Fibroblast of the conjunctiva (primary cell): Measurements from ENCODE around the gene WNK3.

ENCODE experiments used
- DNase-seq: peaks from one replicate; pipeline ENCODE4 v3.0.0-alpha.2; 2010; ENCODE audit warnings: low read depth

Gene WNK3

DNA sequence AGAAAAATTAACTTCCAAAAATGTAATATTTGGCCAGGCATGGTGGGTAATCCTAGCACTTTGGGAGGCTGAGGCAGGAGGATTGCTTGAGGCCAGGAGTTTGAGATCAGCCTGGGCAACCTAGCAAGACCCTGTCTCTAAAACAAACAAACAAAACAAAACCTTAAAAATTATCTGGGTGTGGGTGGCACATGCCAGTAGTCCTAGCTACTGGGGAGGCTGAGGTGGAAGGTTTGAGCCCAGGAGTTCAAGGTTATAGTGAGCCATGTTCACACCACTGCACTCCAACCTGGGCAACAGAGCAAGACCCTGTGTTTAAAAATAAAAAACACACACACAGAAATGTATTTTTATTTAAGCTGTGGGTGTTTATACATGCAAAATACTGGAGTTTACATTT, 186.8 kb downstream of the WNK3 start:
- DNase-seq: no peak

DNA sequence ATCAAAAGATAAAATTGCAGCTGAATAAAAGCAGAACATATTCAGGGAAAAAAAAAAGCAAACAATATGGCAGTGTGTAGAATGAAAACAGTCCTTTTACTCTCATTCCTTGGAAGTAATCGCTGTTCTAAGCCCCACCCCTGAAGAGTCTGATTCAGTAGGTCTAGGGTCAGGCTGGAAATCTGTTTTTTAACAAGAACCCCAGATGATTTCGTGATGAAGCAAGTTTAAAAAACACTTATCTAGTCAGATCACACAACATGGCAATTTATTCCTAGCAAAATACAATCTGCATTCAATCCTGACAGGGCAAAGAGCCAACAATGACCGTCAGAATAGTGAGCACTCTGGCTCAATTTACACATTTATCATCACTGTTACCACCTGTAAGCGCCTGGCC, 190.9 kb downstream of the WNK3 start:
- DNase-seq: no peak

DNA sequence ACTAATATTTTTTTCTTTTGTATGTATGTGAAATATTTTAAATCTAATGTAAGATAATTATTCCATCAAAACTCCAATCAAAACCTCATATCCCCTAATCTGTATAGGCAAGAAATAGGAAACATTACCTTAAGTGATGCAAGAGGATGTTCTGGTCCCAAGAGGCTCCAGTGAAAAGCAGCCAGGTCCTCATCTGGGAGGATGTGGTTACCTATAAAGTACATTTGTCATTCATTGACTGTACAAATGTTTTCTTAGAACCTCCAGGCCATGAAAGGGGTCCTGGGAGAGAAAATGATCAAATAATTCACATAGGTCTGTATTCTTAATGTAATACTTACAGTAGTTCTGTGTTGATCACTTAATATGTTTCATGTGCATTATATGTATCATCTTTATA, 200.3 kb downstream of the WNK3 start:
- no peak for DNase-seq
